GM18526 (cell line): Measurements from ENCODE around the gene ABCF1.

Source experiments
- POLR2A ChIP-seq: IDR thresholded peaks from 3 replicates; pipeline ENCODE4 v1.6.1; 2011; ENCODE audit not compliant: insufficient read length; ENCODE audit errors: extremely low read depth

ABCF1 gene

DNA sequence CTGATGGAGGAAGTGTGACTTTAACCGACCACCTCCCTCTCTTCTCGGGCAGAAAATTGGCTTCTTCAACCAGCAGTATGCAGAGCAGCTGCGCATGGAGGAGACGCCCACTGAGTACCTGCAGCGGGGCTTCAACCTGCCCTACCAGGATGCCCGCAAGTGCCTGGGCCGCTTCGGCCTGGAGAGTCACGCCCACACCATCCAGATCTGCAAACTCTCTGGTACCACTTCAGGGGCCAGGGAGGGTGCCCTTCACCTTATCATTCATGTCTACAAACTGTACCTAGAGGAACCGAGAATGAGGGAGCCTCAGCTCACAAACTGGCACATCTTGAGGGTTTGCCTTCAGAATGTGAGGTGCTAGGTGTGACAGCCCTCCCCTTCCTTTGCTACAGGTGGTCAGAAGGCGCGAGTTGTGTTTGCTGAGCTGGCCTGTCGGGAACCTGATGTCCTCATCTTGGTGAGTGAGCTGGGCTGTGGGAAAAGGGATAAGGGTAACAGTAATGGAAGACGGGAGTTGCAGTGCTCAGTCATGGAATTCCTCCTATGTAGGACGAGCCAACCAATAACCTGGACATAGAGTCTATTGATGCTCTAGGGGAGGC is 18.6 kb downstream of the ABCF1 start:
- no peak for TF ChIP-seq POLR2A

DNA sequence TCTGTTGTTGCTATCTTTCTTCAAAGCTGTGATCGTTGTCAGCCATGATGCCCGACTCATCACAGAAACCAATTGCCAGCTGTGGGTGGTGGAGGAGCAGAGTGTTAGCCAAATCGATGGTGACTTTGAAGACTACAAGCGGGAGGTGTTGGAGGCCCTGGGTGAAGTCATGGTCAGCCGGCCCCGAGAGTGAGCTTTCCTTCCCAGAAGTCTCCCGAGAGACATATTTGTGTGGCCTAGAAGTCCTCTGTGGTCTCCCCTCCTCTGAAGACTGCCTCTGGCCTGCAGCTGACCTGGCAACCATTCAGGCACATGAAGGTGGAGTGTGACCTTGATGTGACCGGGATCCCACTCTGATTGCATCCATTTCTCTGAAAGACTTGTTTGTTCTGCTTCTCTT is 19.3 kb downstream of the ABCF1 start:
- TF ChIP-seq POLR2A: no peak

DNA sequence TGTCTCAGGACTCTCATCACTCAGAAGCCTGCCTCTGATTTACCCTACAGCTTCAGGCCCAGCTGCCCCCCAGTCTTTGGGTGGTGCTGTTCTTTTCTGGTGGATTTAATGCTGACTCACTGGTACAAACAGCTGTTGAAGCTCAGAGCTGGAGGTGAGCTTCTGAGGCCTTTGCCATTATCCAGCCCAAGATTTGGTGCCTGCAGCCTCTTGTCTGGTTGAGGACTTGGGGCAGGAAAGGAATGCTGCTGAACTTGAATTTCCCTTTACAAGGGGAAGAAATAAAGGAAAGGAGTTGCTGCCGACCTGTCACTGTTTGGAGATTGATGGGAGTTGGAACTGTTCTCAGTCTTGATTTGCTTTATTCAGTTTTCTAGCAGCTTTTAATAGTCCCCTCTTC is 19.8 kb downstream of the ABCF1 start:
- no peak for TF ChIP-seq POLR2A

DNA sequence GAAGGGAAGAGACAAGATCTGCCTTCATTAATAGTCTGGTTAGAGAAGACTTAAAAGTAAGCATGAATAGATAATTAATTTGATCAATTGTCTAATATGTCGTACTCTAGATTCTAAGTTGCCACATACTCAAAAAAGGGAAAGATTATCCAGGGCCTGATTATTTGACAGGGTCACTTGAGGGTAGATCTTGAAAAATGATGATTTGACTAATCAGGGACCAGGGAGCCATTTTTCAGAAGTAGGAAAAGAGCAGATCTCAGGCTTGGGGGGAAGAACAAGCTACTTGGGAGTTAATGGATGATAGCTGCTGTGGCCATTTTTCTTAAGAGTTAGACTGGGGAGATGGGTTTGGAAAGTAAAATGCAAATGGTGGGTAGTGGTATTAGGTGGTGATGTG is 21.0 kb downstream of the ABCF1 start:
- no peak for TF ChIP-seq POLR2A

DNA sequence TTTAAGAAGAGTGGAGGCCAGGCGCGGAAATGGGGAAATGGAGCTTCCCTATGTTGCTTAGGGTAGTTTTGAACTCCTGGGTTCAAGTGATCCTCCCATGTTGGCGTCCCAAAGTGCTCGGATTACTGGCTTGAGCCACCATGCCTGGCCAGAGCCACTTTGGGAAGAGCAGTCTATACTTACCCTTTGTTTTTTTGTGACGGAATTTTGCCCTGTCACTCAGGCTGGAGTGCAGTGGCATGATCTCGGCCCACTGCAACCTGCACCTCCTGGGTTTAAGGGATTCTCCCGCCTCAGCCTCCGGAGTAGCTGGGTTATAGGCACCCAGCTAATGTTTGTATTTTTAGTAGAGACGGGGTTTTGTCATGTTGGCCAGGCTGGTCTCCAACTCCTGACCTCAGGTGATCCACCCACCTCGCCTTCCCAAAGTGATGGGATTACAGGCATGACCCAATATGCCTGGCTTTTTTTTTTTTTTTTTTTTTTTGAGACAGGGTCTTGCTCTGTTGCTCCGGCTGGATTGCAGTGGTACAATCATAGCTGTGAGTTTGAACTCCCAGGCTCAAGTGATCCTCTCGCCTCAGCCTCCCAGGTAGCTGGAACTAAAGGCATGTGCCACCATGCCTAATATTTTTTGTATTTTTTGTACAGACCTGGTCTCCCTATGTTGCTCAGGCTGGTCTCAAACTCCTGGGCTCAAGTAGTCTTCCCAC is 27.8 kb downstream of the ABCF1 start:
- peak; percentile 10 for TF ChIP-seq POLR2A

DNA sequence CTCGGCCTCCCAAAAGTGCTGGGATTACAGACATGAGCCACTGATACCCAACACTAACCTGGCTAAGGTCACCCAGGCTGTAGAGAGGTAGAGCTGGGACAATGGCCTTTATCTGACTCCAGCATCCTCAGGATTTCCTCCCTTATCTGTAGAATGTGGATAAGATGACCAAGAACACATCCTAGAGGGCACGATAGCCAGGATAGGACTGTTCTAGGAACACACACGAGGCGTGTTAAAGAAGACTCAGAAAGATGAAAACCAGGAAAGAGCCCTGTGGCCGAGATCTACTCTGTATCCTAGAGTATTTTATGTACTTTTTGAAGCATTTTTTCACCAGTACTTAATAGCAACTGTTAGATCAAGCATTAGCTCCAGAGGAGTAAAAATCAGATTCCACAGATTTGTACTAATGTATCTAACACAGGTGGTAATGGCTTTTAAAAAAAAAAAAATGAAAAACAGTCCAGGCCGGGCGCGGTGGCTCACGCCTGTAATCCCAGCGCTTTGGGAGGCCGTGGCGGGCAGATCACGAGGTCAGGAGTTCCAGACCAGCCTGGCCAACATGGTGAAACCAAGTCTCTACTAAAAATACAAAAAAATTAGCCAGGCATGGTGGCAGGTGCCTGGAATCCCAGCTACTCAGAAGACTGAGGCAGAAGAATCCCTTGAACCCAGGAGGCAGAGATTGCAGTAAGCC is 28.5 kb downstream of the ABCF1 start:
- TF ChIP-seq POLR2A: no peak

DNA sequence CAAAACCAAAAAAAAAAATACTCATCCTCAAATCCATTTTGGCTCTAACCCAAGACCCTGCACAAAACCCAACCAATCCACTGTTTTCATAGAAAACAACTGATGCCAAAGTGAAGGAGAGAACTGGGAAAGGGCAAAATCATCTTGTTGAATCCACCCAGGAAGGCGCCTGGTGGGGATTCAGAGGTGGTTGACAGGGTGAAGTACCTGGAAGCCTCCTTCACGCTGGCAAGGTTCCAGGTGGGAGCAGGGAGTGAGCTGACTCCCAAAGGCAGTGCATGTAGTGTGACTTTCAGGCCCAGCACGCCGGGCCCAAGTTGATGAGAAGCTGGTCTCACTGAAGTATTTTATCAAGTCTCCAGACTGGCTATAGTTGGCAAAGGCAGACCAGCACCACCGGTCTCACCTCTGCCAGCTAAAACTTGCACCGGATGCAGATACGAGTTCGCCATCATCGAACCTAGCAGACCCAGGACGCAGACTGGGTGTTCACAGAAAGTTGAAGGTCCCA is 29.3 kb downstream of the ABCF1 start:
- TF ChIP-seq POLR2A: no peak

DNA sequence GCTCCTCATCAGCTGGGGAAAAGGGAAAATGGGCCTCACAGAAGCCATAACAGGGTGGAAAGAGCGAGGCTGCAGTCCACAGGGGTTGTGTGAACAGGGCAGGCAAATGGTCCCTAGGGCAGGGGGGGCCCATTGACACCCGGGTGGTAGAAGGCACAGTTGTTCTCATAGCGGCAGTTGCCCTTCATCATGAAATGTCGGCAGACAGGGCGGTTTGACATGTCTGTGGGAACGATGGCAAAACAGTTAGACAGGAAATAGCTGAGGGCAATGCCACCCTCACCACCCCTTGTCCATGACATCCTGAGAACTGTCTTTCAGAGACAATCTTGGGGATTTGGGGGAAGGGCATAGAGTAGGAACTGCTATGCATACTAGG is 30.2 kb downstream of the ABCF1 start:
- no peak for TF ChIP-seq POLR2A

DNA sequence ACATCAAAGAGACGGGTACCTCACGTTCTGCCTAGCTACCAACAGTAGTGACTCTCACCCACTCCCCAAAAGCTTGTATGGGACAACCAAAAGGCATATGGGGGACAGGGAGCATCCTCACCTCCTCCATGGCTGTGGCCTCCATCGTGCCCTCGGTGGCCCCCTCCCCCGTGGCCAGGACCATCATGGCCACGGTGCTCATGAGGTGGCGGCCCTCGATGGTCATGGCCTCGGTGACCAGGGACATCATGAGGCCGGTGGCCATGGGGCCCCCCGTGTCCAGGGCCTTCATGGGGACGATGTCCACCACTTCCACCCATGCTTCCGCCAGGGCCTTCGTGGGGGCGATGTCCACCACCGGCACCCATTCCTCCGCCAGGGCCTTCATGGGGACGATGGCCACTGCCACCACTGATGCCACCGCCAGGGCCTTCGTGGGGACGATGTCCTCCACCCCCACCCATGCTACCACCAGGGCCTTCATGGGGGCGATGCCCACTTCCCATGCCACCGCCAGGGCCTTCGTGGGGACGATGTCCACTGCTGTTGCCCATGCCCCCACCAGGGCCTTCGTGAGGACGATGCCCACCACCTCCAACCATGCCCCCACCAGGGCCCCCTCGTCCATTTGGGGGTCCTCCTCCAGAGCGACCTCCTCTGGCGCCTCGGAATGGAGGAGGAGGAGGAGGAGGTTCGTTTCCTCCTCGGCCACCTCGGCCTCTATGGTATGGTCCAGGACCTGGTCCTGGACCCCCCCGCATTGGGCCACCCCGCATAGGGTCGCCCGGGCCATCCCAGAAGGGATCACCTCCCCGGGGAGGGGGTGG is 30.8 kb downstream of the ABCF1 start:
- TF ChIP-seq POLR2A: no peak

DNA sequence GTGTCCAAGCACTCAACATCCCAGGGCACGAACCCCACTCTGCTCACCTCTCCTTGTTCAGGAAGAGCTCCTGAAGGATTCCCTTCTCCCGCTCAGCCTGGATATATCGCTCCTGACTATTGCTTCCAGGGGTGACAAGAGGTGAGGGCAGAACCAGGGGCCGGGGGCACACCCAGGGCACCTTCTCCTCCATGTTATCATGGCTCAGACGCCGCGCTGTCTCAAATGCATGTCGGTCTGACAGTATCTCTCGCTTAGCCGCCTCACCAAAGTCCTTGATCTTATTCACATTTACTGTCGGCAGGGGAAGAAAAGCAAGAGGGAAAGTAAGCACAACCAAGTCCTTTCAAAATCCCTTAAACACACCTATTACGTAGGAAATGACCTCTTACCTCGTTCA is 32.7 kb downstream of the ABCF1 start:
- no peak for TF ChIP-seq POLR2A

DNA sequence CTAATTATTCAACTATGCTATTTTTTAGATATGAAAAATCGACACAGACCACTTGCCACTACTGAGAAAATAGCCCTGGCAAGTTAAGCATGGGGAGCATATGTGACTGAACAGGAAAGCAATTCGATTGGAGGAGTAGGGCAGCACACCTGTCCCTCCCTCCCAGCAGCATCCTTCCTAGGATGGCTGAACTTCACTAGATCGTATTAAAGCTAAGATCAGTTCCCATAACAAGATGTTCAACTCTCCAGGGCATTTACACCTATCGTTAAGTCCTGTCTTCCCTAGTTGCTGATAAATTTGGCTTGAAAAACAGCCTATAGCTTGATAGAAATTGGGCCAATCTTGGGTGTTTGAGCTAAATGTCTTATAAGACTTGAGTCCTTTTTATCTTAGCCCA is 38.8 kb downstream of the ABCF1 start:
- no peak for TF ChIP-seq POLR2A

DNA sequence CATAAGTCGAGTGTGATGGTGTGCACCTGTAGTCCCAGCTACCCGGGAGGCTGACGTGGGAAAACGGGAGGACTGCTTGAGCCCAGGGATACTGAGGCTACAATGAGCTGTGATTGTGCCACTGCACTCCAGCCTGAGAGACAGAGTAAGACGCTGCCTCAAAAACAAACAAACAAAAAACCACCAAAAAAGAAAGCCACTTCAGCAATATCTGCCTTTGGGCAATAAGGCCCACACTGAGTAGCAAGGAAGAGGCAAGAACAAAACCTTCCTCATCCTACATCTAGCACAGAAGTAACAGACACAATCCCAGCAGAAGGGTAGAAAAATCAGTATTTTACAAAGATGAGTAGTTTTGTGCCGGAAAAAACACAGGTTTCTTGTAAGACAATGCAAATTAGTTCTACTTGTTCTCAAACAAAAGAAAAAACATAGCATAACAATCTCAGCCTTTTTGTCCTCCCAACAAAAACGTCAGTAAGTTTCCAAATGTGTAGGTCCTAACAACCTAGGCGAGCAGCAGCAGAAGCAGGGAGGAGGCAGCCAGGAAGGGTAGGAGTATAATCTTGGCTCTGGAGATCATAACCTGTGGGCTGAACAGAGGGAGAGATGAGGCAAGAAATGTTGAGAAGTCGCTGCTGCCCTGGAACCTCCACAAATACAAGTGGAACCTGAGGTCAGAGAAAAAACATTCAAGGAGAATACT is 40.1 kb downstream of the ABCF1 start:
- no peak for TF ChIP-seq POLR2A

DNA sequence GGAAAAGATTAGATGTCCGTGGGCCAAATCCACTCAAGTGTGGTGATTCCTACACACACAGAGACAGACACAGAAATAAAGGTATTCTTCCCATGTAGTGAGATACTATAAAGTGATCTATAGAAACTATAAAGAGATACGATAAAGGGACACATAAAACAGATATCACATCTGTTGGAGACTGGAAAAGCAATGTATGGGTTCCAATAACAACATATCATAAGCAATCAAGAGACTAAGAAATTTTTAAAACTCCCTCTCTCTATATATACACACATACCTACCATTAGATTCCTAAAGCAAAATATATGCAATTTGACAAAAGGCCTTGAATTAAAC is 40.6 kb downstream of the ABCF1 start:
- no peak for TF ChIP-seq POLR2A

DNA sequence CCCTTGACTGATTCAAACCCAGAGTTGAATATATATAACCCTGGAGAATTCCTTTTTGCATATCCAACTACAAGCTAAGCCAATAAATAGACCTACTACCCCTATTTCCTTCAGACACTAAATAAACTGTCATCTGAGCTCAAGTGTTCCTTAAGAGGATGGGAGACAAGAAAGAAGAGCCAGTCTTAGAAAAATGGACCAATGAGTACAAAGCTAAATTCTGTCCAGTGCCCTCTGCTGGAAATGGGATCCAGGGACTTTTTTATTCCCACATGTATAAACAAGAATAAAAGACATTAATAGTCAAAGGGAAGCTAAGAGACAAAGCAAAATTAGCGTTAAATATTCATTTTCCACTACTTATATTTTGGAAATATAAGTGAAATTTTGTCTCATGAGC is 41.0 kb downstream of the ABCF1 start:
- no peak for TF ChIP-seq POLR2A

DNA sequence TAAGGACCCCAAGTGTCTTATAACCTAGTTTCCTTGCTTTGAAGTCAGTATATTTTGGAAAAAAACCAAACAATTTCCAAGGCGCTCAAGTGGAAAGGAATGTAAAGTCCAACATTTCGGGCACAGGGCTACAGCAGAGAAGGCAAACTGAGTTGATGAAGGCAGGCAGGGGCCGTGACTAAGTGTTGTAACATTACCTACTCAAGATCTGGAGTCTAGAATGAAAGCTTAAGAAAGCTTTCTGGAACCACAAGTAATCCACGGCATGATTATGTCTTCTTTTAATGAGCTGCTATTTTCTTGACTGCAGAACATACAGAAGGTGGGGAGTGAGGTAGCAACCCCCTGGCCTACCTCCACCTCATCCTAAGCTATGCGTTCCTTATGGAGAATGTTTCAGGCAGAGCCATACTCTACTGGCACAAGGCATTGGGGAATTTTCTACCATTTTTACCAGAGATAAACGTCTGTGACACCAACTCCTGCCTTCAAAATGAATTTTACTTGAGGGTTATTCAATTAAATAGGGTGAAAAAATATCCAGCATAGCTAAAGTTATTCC is 41.5 kb downstream of the ABCF1 start:
- peak; percentile 33 for TF ChIP-seq POLR2A
